SKM-1 treated with dmso at 0.1 percent for 144 hours (cell line): ENCODE data around the gene PGF.
"Not testable (repeated sequence)": the region's sequence is repeated elsewhere in the genome, so short reads cannot be mapped to it uniquely, and the experiment has no call there.

Experiments used
- DNase-seq: peaks from one replicate; lab custom pipeline; 2025; ENCODE audit not compliant: unreplicated experiment; lab: John Stamatoyannopoulos, UW

Gene PGF

GRCh38 chr14:74945261-74945851 lies 10.0 kb downstream of the PGF start:
- peak; percentile 20 for DNase-seq

- no peak for DNase-seq
These were observed 12.8 kb downstream of the PGF start for GRCh38 chr14:74942608-74943007.

GRCh38 chr14:74942181-74942580 lies 13.2 kb downstream of the PGF start:
- no peak for DNase-seq

- DNase-seq = no peak
These were observed 13.7 kb downstream of the PGF start for GRCh38 chr14:74941676-74942097.

- DNase-seq = no peak
These were observed 14.3 kb downstream of the PGF start for GRCh38 chr14:74940956-74941565.

- no peak for DNase-seq
These were observed 16.6 kb downstream of the PGF start for GRCh38 chr14:74938531-74939495.

GRCh38 chr14:74937171-74937570 lies 18.2 kb downstream of the PGF start:
- no peak for DNase-seq

- DNase-seq = no peak
These were observed 18.7 kb downstream of the PGF start for GRCh38 chr14:74936731-74937130.

- DNase-seq = no peak
These were observed 19.2 kb downstream of the PGF start for GRCh38 chr14:74936151-74936550.

GRCh38 chr14:74935360-74935680 lies 20.1 kb downstream of the PGF start:
- DNase-seq = no peak

GRCh38 chr14:74934476-74935359 lies 20.7 kb downstream of the PGF start:
- DNase-seq = no peak

- no peak for DNase-seq
These were observed 21.4 kb downstream of the PGF start for GRCh38 chr14:74934041-74934440.

GRCh38 chr14:74932936-74933335 lies 22.5 kb downstream of the PGF start:
- DNase-seq = not testable (repeated sequence)

- no peak for DNase-seq
These were observed 22.9 kb downstream of the PGF start for GRCh38 chr14:74932401-74932901.

GRCh38 chr14:74931744-74932143 lies 23.7 kb downstream of the PGF start:
- DNase-seq = not testable (repeated sequence)

- DNase-seq = no peak
These were observed 26.2 kb downstream of the PGF start for GRCh38 chr14:74929242-74929641.

- no peak for DNase-seq
These were observed 28.2 kb downstream of the PGF start for GRCh38 chr14:74927225-74927624.

- DNase-seq = no peak
These were observed 31.3 kb downstream of the PGF start for GRCh38 chr14:74924061-74924460.

- peak; percentile 14 for DNase-seq
These were observed 32.5 kb downstream of the PGF start, which contains the start of gene RPS6KL1 for GRCh38 chr14:74922752-74923401. TSS of gene RPS6KL1 (minus strand) at chr14:74923260. CDS start at chr14:74921541, 1,719 bp downstream.
